ENCODE measurements around the gene PEAK3. TPM values are rescaled to one million over a fixed set of nuclear protein-coding genes. Genes with fewer than 3 reads are reported as not detected.

The PEAK3 gene
- total RNA-seq, 3 donors from 2014 or later = 1.8 TPM; not detected in 2

- Histone ChIP-seq H3K4me1 (no peaks in the 10 kb centered on the region), H3K27me3 (no peaks in the 10 kb centered on the region), H3K36me3 (no peaks in the 10 kb centered on the region), H3K9me3 (no peaks in the 10 kb centered on the region), H3K27ac (no peak overlapping the region), H3K4me3 (no peak overlapping the region)
- DNase-seq (ENCODE audit: low spot score in 2 of 2) = no peak
- no peak for TF ChIP-seq CTCF (IDR thresholded peaks at IDR 0.05)
- no peak for TF ChIP-seq POLR2A (IDR thresholded peaks at IDR 0.05)
- TF ChIP-seq POLR2AphosphoS5 (IDR thresholded peaks at IDR 0.05) = no peak
- intact Hi-C loops (cut with DNase I; ENCODE audit: low total_unique reads) = no loop called here
Observed at GRCh38 chr19:2228157-2229030, 53.6 kb downstream of the PEAK3 start.

- no peak overlapping the region for H3K4me3 ChIP-seq
Observed at GRCh38 chr19:2227415-2228156, 54.4 kb downstream of the PEAK3 start.

GRCh38 chr19:2226840-2227360, 55.1 kb downstream of the PEAK3 start:
- intact Hi-C loops (cut with DNase I; ENCODE audit: low total_unique reads) = no loop called here
- no peak overlapping the region for H3K4me3 ChIP-seq
- H3K9me3 ChIP-seq = no peaks in the 10 kb centered on the region
- no peaks in the 10 kb centered on the region for H3K4me1 ChIP-seq
- no peak overlapping the region for H3K27ac ChIP-seq
- H3K27me3 ChIP-seq = no peaks in the 10 kb centered on the region
- no peaks in the 10 kb centered on the region for H3K36me3 ChIP-seq
- no peak for DNase-seq (ENCODE audit: low spot score in 2 of 2)
- no peak for TF ChIP-seq POLR2AphosphoS5 (IDR thresholded peaks at IDR 0.05)
- no peak for TF ChIP-seq POLR2A (IDR thresholded peaks at IDR 0.05)
- no peak for TF ChIP-seq CTCF (IDR thresholded peaks at IDR 0.05)

More at GRCh38 chr19:2227415-2228156, 54.4 kb downstream of the PEAK3 start:
- no peaks in the 10 kb centered on the region for H3K4me1 ChIP-seq
- H3K27ac ChIP-seq = no peak overlapping the region
- no peak for TF ChIP-seq CTCF (IDR thresholded peaks at IDR 0.05)
- no peak for TF ChIP-seq POLR2A (IDR thresholded peaks at IDR 0.05)
- TF ChIP-seq POLR2AphosphoS5 (IDR thresholded peaks at IDR 0.05) = no peak
- intact Hi-C loops (cut with DNase I; ENCODE audit: low total_unique reads) = no loop called here
- H3K9me3 ChIP-seq = no peaks in the 10 kb centered on the region
- H3K27me3 ChIP-seq = no peaks in the 10 kb centered on the region
- DNase-seq (ENCODE audit: low spot score in 2 of 2) = no peak
- no peaks in the 10 kb centered on the region for H3K36me3 ChIP-seq

GRCh38 chr19:2226051-2226839, 55.7 kb downstream of the PEAK3 start:
- H3K4me1 ChIP-seq = no peaks in the 10 kb centered on the region
- no peaks in the 10 kb centered on the region for H3K27me3 ChIP-seq
- no peaks in the 10 kb centered on the region for H3K9me3 ChIP-seq
- H3K4me3 ChIP-seq = no peak overlapping the region
- H3K27ac ChIP-seq = no peak overlapping the region
- DNase-seq (ENCODE audit: low spot score in 2 of 2) = no peak
- intact Hi-C loops (cut with DNase I; ENCODE audit: low total_unique reads) = no loop called here
- TF ChIP-seq POLR2A (IDR thresholded peaks at IDR 0.05) = no peak
- TF ChIP-seq CTCF (IDR thresholded peaks at IDR 0.05) = no peak
- no peak for TF ChIP-seq POLR2AphosphoS5 (IDR thresholded peaks at IDR 0.05)
- H3K36me3 ChIP-seq = no peaks in the 10 kb centered on the region

Data from breast epithelium (tissue), 4 donors.